Urinary bladder (tissue), 4 donors: ENCODE results near the gene VNN1. TPM values are rescaled to one million over a fixed set of nuclear protein-coding genes. Genes with fewer than 3 reads are reported as not detected.
"Not testable (repeated sequence)": the region's sequence is repeated elsewhere in the genome, so short reads cannot be mapped to it uniquely, and the experiment has no call there.

Experiments used
- DNase-seq: peaks from one replicate; pipeline ENCODE4 v3.0.0-alpha.2; 2015; ENCODE audit errors: extremely low spot score
- H3K27ac ChIP-seq: one replicate; pipeline ENCODE4 v1.5.1; 2013; ENCODE audit warnings: low read depth, mild to moderate bottlenecking, moderate library complexity
- H3K36me3 ChIP-seq: one replicate; pipeline ENCODE4 v1.6.1; 2013; ENCODE audit warnings: mild to moderate bottlenecking, moderate library complexity; ENCODE audit not compliant: insufficient read depth
- H3K4me1 ChIP-seq: one replicate; pipeline ENCODE4 v1.6.1; 2013; ENCODE audit warnings: mild to moderate bottlenecking, moderate library complexity; ENCODE audit not compliant: insufficient read depth
- H3K4me3 ChIP-seq: one replicate; pipeline ENCODE4 v1.5.1; 2013; ENCODE audit warnings: low read depth, low read length
- WGBS: extraction: QIAGEN DNeasy Blood & Tissue Kit; methylation state at CpG from one replicate; pipeline ENCODE4 v1.1.7; 2013; 5-methylcytosine and 5-hydroxymethylcytosine counted together
- polyA plus RNA-seq: library from polyadenylated mRNA; stranded (reverse); fragments of 200-250 nt; gene quantifications from one replicate; pipeline ENCODE4 v1.2.3, GENCODE V29; 2013
- total RNA-seq: library from RNA; depleted of rRNA; stranded (reverse); fragments of >200 nt; gene quantifications from one replicate; pipeline ENCODE4 v1.2.3, GENCODE V29; 2014
- donor health status: healthy with polysubstance abuse.
- donor health status: healthy.

VNN1 gene
- total and polyA plus RNA-seq, 2 donors = 0.63 to 0.68 TPM

GRCh38 chr6:132708771-132709170 is 5.1 kb downstream of the VNN1 start:
- Histone ChIP-seq H3K4me3 (no peak overlapping the region), H3K4me1 (no peaks in the 10 kb centered on the region), H3K36me3 (no peaks in the 10 kb centered on the region), H3K27ac (no peak overlapping the region)
- WGBS = 81% methylated on average over 3 of the region's 3 CpGs
- no peak for DNase-seq

- Histone ChIP-seq H3K36me3 (no peaks in the 10 kb centered on the region), H3K27ac (no peak overlapping the region), H3K4me3 (no peak overlapping the region), H3K4me1 (no peaks in the 10 kb centered on the region)
- no peak for DNase-seq
These were observed 5.9 kb downstream of the VNN1 start for GRCh38 chr6:132708002-132708401.

GRCh38 chr6:132706756-132707155 is 7.1 kb downstream of the VNN1 start:
- not testable (repeated sequence) for H3K36me3 ChIP-seq, H3K27ac ChIP-seq, DNase-seq, H3K4me1 ChIP-seq, H3K4me3 ChIP-seq
- WGBS = 91% methylated on average over 4 of the region's 4 CpGs

- no peak for DNase-seq
- no peak overlapping the region for H3K27ac ChIP-seq
- H3K4me1 ChIP-seq = no peaks in the 10 kb centered on the region
- H3K36me3 ChIP-seq = no peaks in the 10 kb centered on the region
- H3K4me3 ChIP-seq = no peak overlapping the region
These were observed 9.9 kb downstream of the VNN1 start for GRCh38 chr6:132703936-132704335.

DNA sequence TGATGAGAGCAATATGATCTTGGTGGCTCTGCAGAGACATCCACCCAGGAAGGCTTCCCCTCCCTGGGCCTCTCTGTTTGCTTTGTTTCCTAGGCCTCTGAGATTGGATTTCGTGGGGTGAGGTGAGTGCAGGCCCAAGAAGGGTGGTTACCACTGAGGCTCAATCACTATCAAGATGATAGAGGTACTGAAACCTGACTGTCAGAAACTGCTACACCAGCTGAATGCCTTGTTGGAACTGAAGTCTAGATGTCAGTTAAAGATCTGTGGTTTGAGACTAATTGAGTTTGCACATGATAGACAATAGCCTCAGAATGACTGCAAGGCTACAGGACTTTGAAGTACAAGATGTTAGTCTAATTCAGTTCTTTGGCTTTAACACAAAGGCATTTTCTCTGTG is 15.2 kb downstream of the VNN1 start:
- Histone ChIP-seq H3K27ac (no peak overlapping the region), H3K4me3 (no peak overlapping the region), H3K36me3 (no peaks in the 10 kb centered on the region), H3K4me1 (no peaks in the 10 kb centered on the region)
- no peak for DNase-seq
- WGBS = 36% methylated on average over 1 of the region's 1 CpG

DNA sequence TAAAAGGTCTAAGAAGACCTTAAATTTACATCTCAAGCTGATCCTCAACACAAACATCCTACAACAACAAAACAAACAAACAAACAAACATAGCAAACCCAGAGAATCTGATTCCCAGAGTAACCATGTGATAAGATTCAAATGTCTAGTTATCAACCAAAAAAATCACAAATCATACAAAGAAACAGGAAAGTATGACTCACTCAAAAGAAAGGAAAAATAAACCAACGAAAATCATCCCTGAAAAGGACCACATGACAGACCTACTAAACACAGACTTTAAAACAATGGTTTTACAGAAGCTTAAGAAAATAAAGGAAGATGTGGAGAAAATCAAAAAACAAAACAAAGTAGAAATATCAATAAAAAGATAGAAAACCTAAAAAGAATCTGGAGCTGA is 18.1 kb downstream of the VNN1 start:
- Histone ChIP-seq H3K36me3 (no peaks in the 10 kb centered on the region), H3K27ac (no peak overlapping the region), H3K4me1 (no peaks in the 10 kb centered on the region), H3K4me3 (no peak overlapping the region)
- DNase-seq = no peak
- WGBS = 28% methylated on average over 1 of the region's 1 CpG

DNA sequence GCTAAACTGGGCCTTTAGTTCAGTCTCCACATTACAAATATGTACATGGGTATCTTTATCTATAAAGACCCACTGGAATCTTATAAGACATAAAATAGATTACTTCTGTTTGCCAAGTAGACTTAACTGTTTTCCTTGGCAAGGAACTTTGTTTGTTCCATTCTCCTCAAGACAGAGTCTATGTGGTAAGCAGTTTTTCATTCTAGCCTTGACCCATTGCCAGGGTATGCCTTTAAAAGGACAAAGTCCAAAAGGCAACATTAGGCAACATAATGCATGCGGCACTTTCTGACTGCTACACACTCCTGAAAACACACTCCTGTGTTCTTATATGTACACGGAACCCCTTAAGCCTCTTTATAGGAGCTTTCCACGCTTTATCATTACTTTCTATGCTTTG is 20.4 kb downstream of the VNN1 start:
- WGBS = 45% methylated on average over 3 of the region's 3 CpGs
- DNase-seq = no peak
- Histone ChIP-seq H3K27ac (no peak overlapping the region), H3K4me1 (no peaks in the 10 kb centered on the region), H3K36me3 (no peaks in the 10 kb centered on the region), H3K4me3 (no peak overlapping the region)

- no peaks in the 10 kb centered on the region for H3K4me1 ChIP-seq
- H3K27ac ChIP-seq = no peak overlapping the region
- H3K4me3 ChIP-seq = no peak overlapping the region
- WGBS = 88% methylated on average over 4 of the region's 4 CpGs
- no peaks in the 10 kb centered on the region for H3K36me3 ChIP-seq
- DNase-seq = no peak
These were observed 23.2 kb downstream of the VNN1 start for GRCh38 chr6:132690678-132691077.

DNA sequence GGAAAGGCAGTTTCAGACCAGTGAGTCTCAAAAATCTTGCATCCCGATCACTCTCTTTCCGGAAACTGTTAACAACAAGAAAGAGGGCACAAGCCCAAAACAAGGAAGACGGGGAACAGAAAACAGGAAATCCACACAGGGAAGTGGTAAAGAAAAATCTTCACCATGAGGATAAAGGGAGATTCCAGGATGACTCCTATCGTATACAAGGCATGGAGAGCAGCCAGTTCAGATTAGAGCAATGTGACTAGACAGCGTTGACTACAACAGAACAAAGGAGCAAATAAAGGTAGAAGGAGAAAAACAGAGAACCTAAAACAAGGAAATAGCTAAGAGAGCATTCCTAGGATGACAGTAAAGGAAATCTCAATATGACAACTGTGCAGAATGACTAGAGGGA is 26.5 kb downstream of the VNN1 start:
- no peak for DNase-seq
- Histone ChIP-seq H3K4me3 (no peak overlapping the region), H3K27ac (no peak overlapping the region), H3K4me1 (no peaks in the 10 kb centered on the region), H3K36me3 (no peaks in the 10 kb centered on the region)
- 35% methylated on average over 5 of the region's 5 CpGs for WGBS

DNA sequence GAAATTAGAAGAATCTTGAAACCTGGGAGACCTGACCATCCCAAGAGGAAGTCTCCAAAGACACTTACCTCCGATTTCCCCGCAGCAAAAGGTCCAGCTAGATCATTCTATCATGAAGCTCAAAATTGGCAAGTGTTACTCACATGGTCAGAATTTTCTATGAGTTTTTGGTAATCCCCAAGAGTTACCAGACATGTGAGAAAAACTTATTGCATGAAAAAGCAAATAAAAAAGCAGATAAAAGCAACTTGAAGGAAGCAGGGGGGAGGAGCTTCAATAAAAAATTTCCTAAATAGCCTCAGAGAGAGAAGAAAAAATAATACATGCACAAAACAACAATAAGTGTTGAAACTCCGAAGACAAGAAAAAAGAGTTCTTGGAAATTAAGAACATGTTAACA is 27.3 kb downstream of the VNN1 start:
- H3K27ac ChIP-seq = no peak overlapping the region
- 82% methylated on average over 3 of the region's 3 CpGs for WGBS
- no peaks in the 10 kb centered on the region for H3K36me3 ChIP-seq
- H3K4me3 ChIP-seq = no peak overlapping the region
- no peak for DNase-seq
- no peaks in the 10 kb centered on the region for H3K4me1 ChIP-seq

GRCh38 chr6:132685009-132685408 is 28.8 kb downstream of the VNN1 start:
- 88% methylated on average over 3 of the region's 3 CpGs for WGBS
- no peak overlapping the region for H3K27ac ChIP-seq
- no peaks in the 10 kb centered on the region for H3K4me1 ChIP-seq
- H3K4me3 ChIP-seq = no peak overlapping the region
- no peaks in the 10 kb centered on the region for H3K36me3 ChIP-seq
- DNase-seq = no peak

- WGBS = 79% methylated on average over 6 of the region's 6 CpGs
- no peaks in the 10 kb centered on the region for H3K36me3 ChIP-seq
- H3K4me3 ChIP-seq = no peak overlapping the region
- no peak for DNase-seq
- H3K27ac ChIP-seq = no peak overlapping the region
- no peaks in the 10 kb centered on the region for H3K4me1 ChIP-seq
These were observed 29.6 kb downstream of the VNN1 start for GRCh38 chr6:132684272-132684671.

DNA sequence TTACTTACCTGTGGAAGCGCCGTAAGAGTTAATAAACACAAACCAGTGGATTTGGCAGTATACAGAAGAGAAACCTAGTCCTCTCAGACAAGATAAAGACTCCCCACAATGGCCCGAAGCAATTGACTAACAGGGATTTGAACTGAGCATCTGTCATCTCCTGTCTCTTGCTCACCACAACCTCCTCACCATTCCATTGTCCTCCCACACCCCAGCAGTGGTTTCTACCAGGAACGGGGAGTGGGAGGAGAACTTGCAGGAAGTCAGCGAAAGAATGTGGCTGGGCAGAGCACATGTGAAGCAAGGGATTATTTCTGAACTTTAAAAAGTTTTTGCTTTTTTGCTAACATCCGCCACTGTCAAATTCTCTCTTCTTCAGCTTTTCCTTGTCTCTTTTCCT is 30.3 kb downstream of the VNN1 start:
- WGBS = 51% methylated on average over 6 of the region's 6 CpGs
- no peaks in the 10 kb centered on the region for H3K4me1 ChIP-seq
- DNase-seq = no peak
- H3K27ac ChIP-seq = no peak overlapping the region
- no peaks in the 10 kb centered on the region for H3K36me3 ChIP-seq
- no peak overlapping the region for H3K4me3 ChIP-seq

- H3K36me3 ChIP-seq, DNase-seq, H3K4me3 ChIP-seq, H3K27ac ChIP-seq, H3K4me1 ChIP-seq: not testable (repeated sequence)
These were observed 34.8 kb downstream of the VNN1 start for GRCh38 chr6:132679094-132679493.

- Histone ChIP-seq H3K36me3 (no peaks in the 10 kb centered on the region), H3K4me3 (no peak overlapping the region), H3K4me1 (no peaks in the 10 kb centered on the region), H3K27ac (no peak overlapping the region)
- no peak for DNase-seq
These were observed 38.1 kb downstream of the VNN1 start for GRCh38 chr6:132675749-132676148.
